HL-60 (cell line): ENCODE results near the gene NKAIN2.

Experiments
- CTCF ChIP-seq: IDR thresholded peaks from one replicate; pipeline ENCODE4 v1.5.1; 2011; ENCODE audit warnings: low read length, control low read depth, inconsistent platforms; ENCODE audit not compliant: insufficient read depth
- POLR2AphosphoS5 ChIP-seq: IDR thresholded peaks from 2 replicates; pipeline ENCODE4 v1.6.1; 2012; ENCODE audit warnings: low read depth
- REST ChIP-seq: IDR thresholded peaks from 2 replicates; pipeline ENCODE4 v1.6.1; 2012; ENCODE audit warnings: low read depth; ENCODE audit not compliant: insufficient replicate concordance

- TF ChIP-seq CTCF (no peak), POLR2AphosphoS5 (no peak), REST (no peak)
These were observed 470.0 kb downstream of the NKAIN2 start for GRCh38 chr6:124273701-124274100.
